Measurements from ENCODE around the gene RFX8. TPM values are rescaled to one million over a fixed set of nuclear protein-coding genes. Genes with fewer than 3 reads are reported as not detected.

Gene RFX8
- polyA plus RNA-seq, 1 of the 3 experiments (the other 2 are of a cell fraction) = 0.07 TPM

GRCh38 chr2:101502095-101502494 is 27.2 kb upstream of the RFX8 start:
- no peak overlapping the region for H3K27ac ChIP-seq (ENCODE audit: low read depth in 2 of 2, low read length in 1 of 2)
- H3K4me3 ChIP-seq (ENCODE audit: low read depth in 2 of 2, low read length in 1 of 2) = no peak overlapping the region
- no peaks in the 10 kb centered on the region for H3K36me3 ChIP-seq (replicated peaks in 1 of 2; ENCODE audit: control insufficient read depth in 1 of 2, insufficient read depth in 2 of 2, low read length in 1 of 2)
- peaks cover 0 to 5% of the 10 kb centered on the region in 2 experiments; a peak in 1 of 4 replicates for H3K4me1 ChIP-seq (ENCODE audit: control insufficient read depth in 1 of 2, insufficient read depth in 2 of 2, low read depth in 1 of 2, low read length in 1 of 2)
- no peaks in the 10 kb centered on the region for H3K9me2 ChIP-seq
- H3K79me2 ChIP-seq (ENCODE audit: insufficient read depth) = no peaks in the 10 kb centered on the region
- TF ChIP-seq RFX5 (IDR thresholded peaks at IDR 0.05; ENCODE audit: low read length) (no peak), GATA2 (CRISPR knock-in tag; IDR thresholded peaks at IDR 0.05) (no peak), RXRA (IDR thresholded peaks at IDR 0.05; ENCODE audit: borderline replicate concordance, low read depth) (no peak), FOXJ3 (CRISPR knock-in tag; IDR thresholded peaks at IDR 0.05) (no peak), RCOR1 (IDR thresholded peaks at IDR 0.05; ENCODE audit: low read length) (no peak), GABPA (IDR thresholded peaks at IDR 0.05; ENCODE audit: low read depth) (no peak), SMC3 (IDR thresholded peaks at IDR 0.05; ENCODE audit: low read depth, low read length) (no peak), CTCF (IDR thresholded peaks at IDR 0.05) (no peak)
- TF ChIP-seq, protein P1, sequence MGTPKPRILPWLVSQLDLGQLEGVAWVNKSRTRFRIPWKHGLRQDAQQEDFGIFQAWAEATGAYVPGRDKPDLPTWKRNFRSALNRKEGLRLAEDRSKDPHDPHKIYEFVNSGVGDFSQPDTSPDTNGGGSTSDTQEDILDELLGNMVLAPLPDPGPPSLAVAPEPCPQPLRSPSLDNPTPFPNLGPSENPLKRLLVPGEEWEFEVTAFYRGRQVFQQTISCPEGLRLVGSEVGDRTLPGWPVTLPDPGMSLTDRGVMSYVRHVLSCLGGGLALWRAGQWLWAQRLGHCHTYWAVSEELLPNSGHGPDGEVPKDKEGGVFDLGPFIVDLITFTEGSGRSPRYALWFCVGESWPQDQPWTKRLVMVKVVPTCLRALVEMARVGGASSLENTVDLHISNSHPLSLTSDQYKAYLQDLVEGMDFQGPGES (IDR thresholded peaks at IDR 0.05; ENCODE audit: low read depth, low read length) = no peak
- TF ChIP-seq, protein P2, sequence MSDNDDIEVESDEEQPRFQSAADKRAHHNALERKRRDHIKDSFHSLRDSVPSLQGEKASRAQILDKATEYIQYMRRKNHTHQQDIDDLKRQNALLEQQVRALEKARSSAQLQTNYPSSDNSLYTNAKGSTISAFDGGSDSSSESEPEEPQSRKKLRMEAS (IDR thresholded peaks at IDR 0.05; ENCODE audit: low read depth) = no peak
- no peak overlapping the region for H3K4me2 ChIP-seq
- H2AFZ ChIP-seq (ENCODE audit: low read depth) = no peak overlapping the region
- no peak for DNase-seq
- no peaks in the 10 kb centered on the region for H4K20me1 ChIP-seq (ENCODE audit: insufficient read depth)
- WGBS (ENCODE audit: low lambda C conversion rate) = 75% methylated on average over 5 of the region's 5 CpGs
- no peak overlapping the region for H3K9ac ChIP-seq
- no peaks in the 10 kb centered on the region for H3F3A ChIP-seq (replicated peaks; ENCODE audit: insufficient read depth)
- CTCF ChIA-PET = interaction anchor here (0.7 to 2.7 kb wide), 4 partner anchors 8 to 329 kb away, joined by 3 to 8 read pairs (median 4); no protein-coding TSS in a partner anchor
- POLR2A ChIA-PET = no interaction called here
- H3K27me3 ChIP-seq (ENCODE audit: insufficient read depth) = no peaks in the 10 kb centered on the region
- H3K9me3 ChIP-seq = no peaks in the 10 kb centered on the region

GRCh38 chr2:101501443-101501842 is 26.5 kb upstream of the RFX8 start:
- DNase-seq = no peak
- WGBS (ENCODE audit: low lambda C conversion rate) = 24% methylated on average over 3 of the region's 3 CpGs

More at GRCh38 chr2:101501443-101501842, 26.5 kb upstream of the RFX8 start:
- no peaks in the 10 kb centered on the region for H3K27me3 ChIP-seq (ENCODE audit: insufficient read depth)
- no peaks in the 10 kb centered on the region for H4K20me1 ChIP-seq (ENCODE audit: insufficient read depth)
- H2AFZ ChIP-seq (ENCODE audit: low read depth) = no peak overlapping the region
- ChIA-PET POLR2A (no interaction called here), CTCF (interaction anchor here (1.3 to 2.7 kb wide), 3 partner anchors 9 to 159 kb away, joined by 3 to 8 read pairs (median 4); no protein-coding TSS in a partner anchor)
- no peaks in the 10 kb centered on the region for H3K9me3 ChIP-seq
- H3K27ac ChIP-seq (ENCODE audit: low read depth in 2 of 2, low read length in 1 of 2) = no peak overlapping the region
- H3K36me3 ChIP-seq (replicated peaks in 1 of 2; ENCODE audit: control insufficient read depth in 1 of 2, insufficient read depth in 2 of 2, low read length in 1 of 2) = no peaks in the 10 kb centered on the region
- H3K4me2 ChIP-seq = no peak overlapping the region
- H3K4me1 ChIP-seq (ENCODE audit: control insufficient read depth in 1 of 2, insufficient read depth in 2 of 2, low read depth in 1 of 2, low read length in 1 of 2) = peaks cover 0 to 6% of the 10 kb centered on the region in 2 experiments; a peak in 1 of 4 replicates
- TF ChIP-seq PBX3 (IDR thresholded peaks at IDR 0.05) = peak; percentile 53
- no peak for TF ChIP-seq NRF1 (IDR thresholded peaks at IDR 0.05; ENCODE audit: low read depth, low read length)
- peak; percentile 60 for TF ChIP-seq TCF12 (IDR thresholded peaks at IDR 0.05)
- no peaks in the 10 kb centered on the region for H3K79me2 ChIP-seq (ENCODE audit: insufficient read depth)
- no peak overlapping the region for H3K4me3 ChIP-seq (ENCODE audit: low read depth in 2 of 2, low read length in 1 of 2)
- no peaks in the 10 kb centered on the region for H3K9me2 ChIP-seq
- no peaks in the 10 kb centered on the region for H3F3A ChIP-seq (replicated peaks; ENCODE audit: insufficient read depth)
- H3K9ac ChIP-seq = no peak overlapping the region

Measured in SK-N-SH (cell line).